ENCODE data around the gene STK10.

The STK10 gene

DNA sequence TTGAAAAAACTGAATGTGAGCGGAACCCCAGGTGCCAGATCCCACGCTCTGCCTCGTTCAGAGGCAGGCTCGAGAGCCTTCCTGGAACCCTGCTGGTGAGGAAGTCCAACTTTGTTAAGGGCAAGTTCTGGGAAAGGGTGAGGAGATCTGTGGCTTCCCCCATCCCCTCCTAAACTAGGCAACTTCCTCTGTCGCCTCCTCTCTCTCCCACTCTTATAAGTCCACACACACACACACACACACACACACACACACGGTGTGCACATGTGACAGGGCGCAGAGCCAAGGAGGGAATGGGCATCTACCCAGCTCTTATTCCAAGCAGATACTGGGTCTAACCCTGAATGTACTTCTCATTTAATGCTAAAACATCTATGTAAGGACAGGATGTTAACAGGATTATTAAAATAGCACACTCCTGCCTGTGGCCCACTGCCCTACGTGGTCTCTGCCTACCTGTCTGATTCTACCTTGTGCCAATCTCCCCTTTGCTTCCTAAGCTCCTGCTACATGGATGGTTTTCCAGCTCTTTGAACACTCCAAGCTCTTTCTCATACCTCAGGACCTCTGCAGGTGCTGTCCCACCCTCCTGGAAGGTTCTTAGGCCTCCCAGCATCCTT is 109.2 kb downstream of the STK10 start:
- DNase-seq (ENCODE audit: extremely low spot score), result no peak
- CTCF ChIA-PET, result no interaction called here
- POLR2A ChIA-PET, result no interaction called here
- no peak for TF ChIP-seq TARDBP (IDR thresholded peaks at IDR 0.05)

DNA sequence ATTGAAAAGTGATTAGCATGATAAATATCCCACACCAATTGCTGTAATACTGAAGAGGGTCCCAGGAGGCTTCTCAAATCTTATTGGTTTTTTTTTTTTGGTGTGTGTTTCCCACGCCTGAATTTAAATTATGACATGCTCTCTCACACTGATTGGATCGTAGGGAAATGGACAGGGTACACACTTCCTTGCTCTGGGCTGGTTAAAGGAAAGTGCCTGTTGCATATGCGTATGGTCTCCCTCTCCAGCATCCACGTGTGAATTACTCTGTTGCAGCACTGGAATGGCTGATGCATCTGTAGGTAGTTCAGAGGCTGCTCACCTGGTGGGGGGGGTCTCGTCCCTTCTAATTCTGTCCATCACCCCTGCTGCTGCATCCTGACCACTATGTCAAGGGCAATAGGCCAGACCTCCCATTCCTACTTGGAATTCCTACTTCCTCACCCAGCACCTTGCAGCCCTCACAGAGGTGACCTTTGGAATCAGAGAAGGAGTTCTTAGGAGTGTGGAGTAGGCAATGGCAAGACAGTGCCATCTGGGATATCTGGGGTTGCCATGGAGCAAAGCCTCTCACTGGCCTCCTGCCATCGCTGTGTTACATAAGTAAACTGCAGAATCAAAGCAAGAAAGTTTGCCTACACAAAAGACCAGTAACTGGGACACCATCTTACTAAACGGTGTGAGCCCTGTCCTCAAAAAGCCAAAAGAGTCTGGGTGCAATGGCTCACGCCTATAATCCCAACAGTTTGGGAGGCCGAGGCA is 110.2 kb downstream of the STK10 start:
- CTCF ChIA-PET, result no interaction called here
- no peak for DNase-seq (ENCODE audit: extremely low spot score)
- TF ChIP-seq FOXK2 (IDR thresholded peaks at IDR 0.05) (no peak), ELF4 (IDR thresholded peaks at IDR 0.05) (no peak), NFRKB (IDR thresholded peaks at IDR 0.05) (no peak), HDGF (IDR thresholded peaks at IDR 0.05; ENCODE audit: borderline replicate concordance) (no peak), TARDBP (IDR thresholded peaks at IDR 0.05) (no peak), SP1 (IDR thresholded peaks at IDR 0.05) (no peak), FOXM1 (IDR thresholded peaks at IDR 0.05; ENCODE audit: borderline replicate concordance) (no peak), ZNF384 (IDR thresholded peaks at IDR 0.05) (no peak), CTBP1 (IDR thresholded peaks at IDR 0.05; ENCODE audit: borderline replicate concordance) (no peak), LEF1 (IDR thresholded peaks at IDR 0.05; ENCODE audit: borderline replicate concordance) (no peak), ARNT (IDR thresholded peaks at IDR 0.05) (no peak), FOXA1 (IDR thresholded peaks at IDR 0.05) (no peak), BHLHE40 (IDR thresholded peaks at IDR 0.05; ENCODE audit: borderline replicate concordance) (no peak), L3MBTL2 (conservative IDR thresholded peaks at IDR 0.05) (no peak), SUZ12 (IDR thresholded peaks at IDR 0.05) (no peak)
- TF ChIP-seq, protein P1, sequence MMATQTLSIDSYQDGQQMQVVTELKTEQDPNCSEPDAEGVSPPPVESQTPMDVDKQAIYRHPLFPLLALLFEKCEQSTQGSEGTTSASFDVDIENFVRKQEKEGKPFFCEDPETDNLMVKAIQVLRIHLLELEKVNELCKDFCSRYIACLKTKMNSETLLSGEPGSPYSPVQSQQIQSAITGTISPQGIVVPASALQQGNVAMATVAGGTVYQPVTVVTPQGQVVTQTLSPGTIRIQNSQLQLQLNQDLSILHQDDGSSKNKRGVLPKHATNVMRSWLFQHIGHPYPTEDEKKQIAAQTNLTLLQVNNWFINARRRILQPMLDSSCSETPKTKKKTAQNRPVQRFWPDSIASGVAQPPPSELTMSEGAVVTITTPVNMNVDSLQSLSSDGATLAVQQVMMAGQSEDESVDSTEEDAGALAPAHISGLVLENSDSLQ (IDR thresholded peaks at IDR 0.05), result no peak
- POLR2A ChIA-PET, result interaction anchor here (1.1 kb wide), 1 partner anchor 71 kb away, joined by 3 read pairs; the partner anchor contains the start of gene FBXW11

DNA sequence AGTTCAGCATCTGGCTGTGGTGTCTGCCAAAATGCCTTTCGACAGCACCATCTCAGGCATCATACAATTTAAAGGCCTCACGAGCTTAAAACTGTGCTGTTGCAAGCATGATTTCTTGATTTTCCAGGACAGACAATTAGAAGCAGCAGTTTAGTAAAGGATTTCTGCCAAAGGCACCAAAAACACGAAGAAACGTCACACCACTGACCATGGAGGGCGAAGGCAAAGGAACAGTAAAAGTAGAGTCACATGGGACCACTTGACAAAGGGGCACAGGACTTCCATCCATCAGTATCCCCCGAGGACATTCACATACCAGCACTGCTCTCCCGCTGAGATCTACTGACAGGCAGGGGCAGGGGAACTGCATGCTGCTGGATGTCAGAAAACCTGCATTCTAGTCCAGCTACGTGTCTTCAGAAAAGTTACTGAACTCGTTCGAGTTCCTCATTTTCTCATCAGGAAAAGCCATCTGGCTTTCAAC is 111.2 kb downstream of the STK10 start:
- TF ChIP-seq FOXK2 (IDR thresholded peaks at IDR 0.05), result no peak
- ChIA-PET CTCF (no interaction called here), POLR2A (interaction anchor here (1.1 kb wide), 1 partner anchor 70 kb away, joined by 3 read pairs; the partner anchor contains the start of gene FBXW11)
- DNase-seq (ENCODE audit: extremely low spot score), result no peak

DNA sequence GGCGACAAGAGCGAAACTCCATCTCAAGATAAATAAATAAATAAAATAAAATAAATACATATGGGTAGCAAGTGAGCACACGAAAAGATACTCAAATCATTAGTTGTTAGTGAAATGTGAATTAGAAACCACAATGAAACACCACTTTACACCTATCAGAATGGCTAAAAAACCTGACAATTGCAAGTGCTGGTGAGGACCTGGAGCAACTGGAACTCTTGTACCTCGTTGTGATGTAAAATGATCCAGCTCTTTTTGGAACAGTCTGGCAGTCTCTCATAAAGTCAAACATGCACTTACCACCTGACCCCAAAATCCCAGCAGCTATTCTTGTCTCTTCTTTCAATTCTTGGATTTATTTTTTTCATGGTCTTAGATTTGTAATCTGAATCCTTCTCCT is 112.4 kb downstream of the STK10 start:
- DNase-seq (ENCODE audit: extremely low spot score), result no peak
- POLR2A ChIA-PET, result no interaction called here
- CTCF ChIA-PET, result no interaction called here
- TF ChIP-seq ELF4 (IDR thresholded peaks at IDR 0.05) (no peak), TARDBP (IDR thresholded peaks at IDR 0.05) (no peak), SP1 (IDR thresholded peaks at IDR 0.05) (no peak), LEF1 (IDR thresholded peaks at IDR 0.05; ENCODE audit: borderline replicate concordance) (no peak), FOXM1 (IDR thresholded peaks at IDR 0.05; ENCODE audit: borderline replicate concordance) (no peak), NFRKB (IDR thresholded peaks at IDR 0.05) (no peak), ZNF384 (IDR thresholded peaks at IDR 0.05) (no peak), BHLHE40 (IDR thresholded peaks at IDR 0.05; ENCODE audit: borderline replicate concordance) (no peak), ARNT (IDR thresholded peaks at IDR 0.05) (no peak), FOXA1 (IDR thresholded peaks at IDR 0.05) (no peak), CTBP1 (IDR thresholded peaks at IDR 0.05; ENCODE audit: borderline replicate concordance) (no peak), L3MBTL2 (conservative IDR thresholded peaks at IDR 0.05) (no peak), SUZ12 (IDR thresholded peaks at IDR 0.05) (no peak), FOXK2 (IDR thresholded peaks at IDR 0.05) (no peak), HDGF (IDR thresholded peaks at IDR 0.05; ENCODE audit: borderline replicate concordance) (no peak)
- TF ChIP-seq, protein P1 (IDR thresholded peaks at IDR 0.05), result no peak

DNA sequence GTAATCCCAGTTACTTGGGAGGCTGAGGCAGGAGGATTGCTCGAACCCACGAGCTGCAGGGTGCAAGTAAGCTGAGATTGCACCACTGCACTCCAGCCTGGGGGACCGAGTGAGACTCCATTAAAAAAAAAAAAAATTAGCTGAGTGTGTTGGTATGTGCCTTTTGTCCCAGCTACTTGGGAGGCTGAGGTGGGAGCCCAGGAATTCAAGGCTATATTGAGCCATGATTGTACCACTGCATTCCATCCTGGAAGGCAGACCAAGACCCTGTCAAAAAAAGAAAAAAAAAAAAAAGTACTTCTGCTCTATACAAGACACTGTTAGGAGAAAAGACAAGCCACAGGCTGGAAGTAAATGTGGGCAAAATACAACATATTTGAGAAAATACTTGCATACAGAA is 113.1 kb downstream of the STK10 start:
- POLR2A ChIA-PET, result no interaction called here
- CTCF ChIA-PET, result no interaction called here
- no peak for DNase-seq (ENCODE audit: extremely low spot score)
- TF ChIP-seq TARDBP (IDR thresholded peaks at IDR 0.05) (no peak), NFRKB (IDR thresholded peaks at IDR 0.05) (no peak), SUZ12 (IDR thresholded peaks at IDR 0.05) (no peak), FOXM1 (IDR thresholded peaks at IDR 0.05; ENCODE audit: borderline replicate concordance) (no peak), CTBP1 (IDR thresholded peaks at IDR 0.05; ENCODE audit: borderline replicate concordance) (no peak), LEF1 (IDR thresholded peaks at IDR 0.05; ENCODE audit: borderline replicate concordance) (no peak), ELF4 (IDR thresholded peaks at IDR 0.05) (no peak), ARNT (IDR thresholded peaks at IDR 0.05) (no peak), BHLHE40 (IDR thresholded peaks at IDR 0.05; ENCODE audit: borderline replicate concordance) (no peak), ZNF384 (IDR thresholded peaks at IDR 0.05) (no peak), FOXK2 (IDR thresholded peaks at IDR 0.05) (no peak), SP1 (IDR thresholded peaks at IDR 0.05) (no peak)

DNA sequence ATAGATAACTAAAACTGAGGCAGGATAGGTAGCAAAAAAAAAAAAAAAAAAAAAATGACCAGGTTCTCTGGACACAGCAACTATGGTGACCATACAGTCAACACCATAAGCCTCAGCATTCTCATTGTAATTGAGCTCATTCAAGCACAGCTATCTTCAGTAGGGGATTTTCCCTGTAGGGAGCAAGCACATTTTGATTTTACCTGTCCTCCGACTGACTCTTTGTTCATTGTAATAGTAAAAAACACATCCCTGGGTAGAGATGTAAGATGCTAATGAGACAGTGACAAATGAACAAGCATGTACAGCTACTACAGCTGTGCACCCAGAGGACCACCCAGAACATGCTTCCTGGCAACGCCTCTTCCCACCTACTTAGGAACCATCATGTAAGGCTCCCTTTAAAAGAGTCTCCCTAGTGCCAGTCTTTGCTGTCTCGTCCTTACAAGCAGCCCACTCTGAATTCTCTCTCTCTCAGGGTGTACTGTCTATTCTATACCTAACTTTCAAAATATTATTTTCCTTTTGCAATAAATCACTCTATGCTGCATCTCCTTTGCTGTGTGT is 116.6 kb downstream of the STK10 start:
- POLR2A ChIA-PET, result no interaction called here
- TF ChIP-seq TARDBP (IDR thresholded peaks at IDR 0.05) (no peak), BHLHE40 (IDR thresholded peaks at IDR 0.05; ENCODE audit: borderline replicate concordance) (no peak), ELF4 (IDR thresholded peaks at IDR 0.05) (no peak), L3MBTL2 (conservative IDR thresholded peaks at IDR 0.05) (no peak), FOXA1 (IDR thresholded peaks at IDR 0.05) (no peak), NFRKB (IDR thresholded peaks at IDR 0.05) (no peak), HDGF (IDR thresholded peaks at IDR 0.05; ENCODE audit: borderline replicate concordance) (no peak), FOXK2 (IDR thresholded peaks at IDR 0.05) (no peak), ARNT (IDR thresholded peaks at IDR 0.05) (no peak), ZNF384 (IDR thresholded peaks at IDR 0.05) (no peak), SP1 (IDR thresholded peaks at IDR 0.05) (no peak)
- CTCF ChIA-PET, result interaction anchor here (2.0 kb wide), 1 partner anchor 12 kb away, joined by 8 read pairs; no protein-coding TSS in a partner anchor
- DNase-seq (ENCODE audit: extremely low spot score), result no peak
